Occipital lobe (tissue), 2 donors: Measurements from ENCODE around the gene DIDO1. TPM values are rescaled to one million over a fixed set of nuclear protein-coding genes. Genes with fewer than 3 reads are reported as not detected.
"Not testable (repeated sequence)": the region's sequence is repeated elsewhere in the genome, so short reads cannot be mapped to it uniquely, and the experiment has no call there.

Experiments used
- DNase-seq: peaks from one replicate; lab custom pipeline; 2025; lab: John Stamatoyannopoulos, UW
- total RNA-seq: library from RNA; depleted of rRNA; stranded (reverse); fragments of >200 nt; gene quantifications from one replicate; pipeline ENCODE4 v1.2.3, GENCODE V29; 2014

DIDO1 gene
- total RNA-seq, 1 donor from 2014 or later: 43.4 TPM

- DNase-seq: no peak
Measured at GRCh38 chr20:62962891-62963613, 36.7 kb upstream of the DIDO1 start.

GRCh38 chr20:62962221-62962879 lies 36.0 kb upstream of the DIDO1 start:
- DNase-seq: no peak

- no peak for DNase-seq
Measured at GRCh38 chr20:62961799-62962198, 35.5 kb upstream of the DIDO1 start.

GRCh38 chr20:62961310-62961783 lies 35.0 kb upstream of the DIDO1 start:
- DNase-seq: no peak

GRCh38 chr20:62960446-62961309 lies 34.4 kb upstream of the DIDO1 start:
- not testable (repeated sequence) for DNase-seq

- no peak for DNase-seq
Measured at GRCh38 chr20:62959998-62960436, 33.7 kb upstream of the DIDO1 start.

GRCh38 chr20:62959101-62959971 lies 33.0 kb upstream of the DIDO1 start:
- DNase-seq: no peak

- DNase-seq: no peak
Measured at GRCh38 chr20:62958388-62959100, 32.2 kb upstream of the DIDO1 start.

GRCh38 chr20:62957136-62958117 lies 31.1 kb upstream of the DIDO1 start:
- DNase-seq: no peak

GRCh38 chr20:62956387-62957135 lies 30.3 kb upstream of the DIDO1 start:
- no peak for DNase-seq

- no peak for DNase-seq
Measured at GRCh38 chr20:62955519-62956386, 29.4 kb upstream of the DIDO1 start.

- no peak for DNase-seq
Measured at GRCh38 chr20:62953839-62954703, 27.8 kb upstream of the DIDO1 start.

- no peak for DNase-seq
Measured at GRCh38 chr20:62952968-62953838, 26.9 kb upstream of the DIDO1 start.

- no peak for DNase-seq
Measured at GRCh38 chr20:62952373-62952967, 26.2 kb upstream of the DIDO1 start, which contains the start of gene SLC17A9. TSS of gene SLC17A9 (plus strand) at chr20:62952709. CDS start at chr20:62952831, 122 bp downstream.

- no peak for DNase-seq
Measured at GRCh38 chr20:62951896-62952372, 25.6 kb upstream of the DIDO1 start.
